OCI-LY7 (cell line): ENCODE data around the gene SUDS3. TPM values are rescaled to one million over a fixed set of nuclear protein-coding genes. Genes with fewer than 3 reads are reported as not detected.

Experiments used
- BruUV-seq: library from RNA; stranded (reverse); fragments of 400-500 nt; replicated peaks from 2 replicates; lab custom pipeline; 2021; lab: Mats Ljungman, UMichigan
- CTCF ChIA-PET: fragments of 300-600 bp; sonication (Branson Sonifier 250); formaldehyde crosslinking; loops from one replicate; lab custom pipeline; 2022; ENCODE audit warnings: antibody characterized with exemption; ENCODE audit not compliant: unreplicated experiment; lab: Charles Lee
- POLR2A ChIA-PET: fragments of 300-600 bp; sonication (Branson Sonifier 250); formaldehyde crosslinking; loops from one replicate; lab custom pipeline; 2022; ENCODE audit warnings: antibody characterized with exemption; lab: Charles Lee
- DNase-seq: peaks from one replicate; pipeline ENCODE4 v3.0.0-alpha.2; 2015; ENCODE audit warnings: low spot score
- H2AFZ ChIP-seq: fragments of 200-600 bp; sonication (generic), shearing (Covaris generic); 2 replicates; pipeline ENCODE4 v1.6.1; 2014; ENCODE audit warnings: mild to moderate bottlenecking, antibody characterized with exemption, low read length, moderate library complexity
- H3K27ac ChIP-seq: fragments of 200-600 bp; sonication (generic); 2 replicates; pipeline ENCODE4 v1.5.1; 2014; ENCODE audit warnings: mixed run types, low read depth, mild to moderate bottlenecking, moderate library complexity, low read length, inconsistent platforms; ENCODE audit not compliant: poor library complexity, severe bottlenecking
- H3K36me3 ChIP-seq: fragments of 200-600 bp; sonication (generic); 2 replicates; pipeline ENCODE4 v1.6.1; 2014; ENCODE audit warnings: mild to moderate bottlenecking, antibody characterized with exemption, low read length, moderate library complexity, mixed read lengths; ENCODE audit not compliant: insufficient read depth
- H3K4me1 ChIP-seq: fragments of 200-600 bp; sonication (generic); 2 replicates; pipeline ENCODE4 v1.5.1; 2014; ENCODE audit warnings: mild to moderate bottlenecking, low read length; ENCODE audit not compliant: insufficient read depth, poor library complexity, severe bottlenecking
- H3K4me2 ChIP-seq: fragments of 200-600 bp; sonication (generic); 2 replicates; pipeline ENCODE4 v1.6.1; 2014; ENCODE audit warnings: mild to moderate bottlenecking, low read length
- H3K4me3 ChIP-seq: fragments of 200-600 bp; sonication (generic); 2 replicates; pipeline ENCODE4 v1.5.1; 2014; ENCODE audit warnings: mild to moderate bottlenecking, low read depth, low read length; ENCODE audit not compliant: poor library complexity, severe bottlenecking
- H3K79me2 ChIP-seq: fragments of 200-600 bp; sonication (generic); 2 replicates; pipeline ENCODE4 v1.6.1; 2016; ENCODE audit warnings: low read depth, mild to moderate bottlenecking, low read length, moderate library complexity, mixed read lengths; ENCODE audit not compliant: insufficient read depth
- H3K9me2 ChIP-seq: fragments of 200-600 bp; sonication (generic); 2 replicates; pipeline ENCODE4 v1.6.1; 2016; ENCODE audit warnings: mild to moderate bottlenecking, low read length, mixed read lengths; ENCODE audit not compliant: insufficient read depth
- H3K9me3 ChIP-seq: fragments of 200-600 bp; sonication (generic); 2 replicates; pipeline ENCODE4 v1.6.1; 2014; ENCODE audit warnings: mild to moderate bottlenecking, mixed run types, low read length, mixed read lengths
- H4K20me1 ChIP-seq: fragments of 200-600 bp; sonication (generic); 2 replicates; pipeline ENCODE4 v1.6.1; 2014; ENCODE audit warnings: mild to moderate bottlenecking, antibody characterized with exemption, low read length, moderate library complexity, mixed read lengths; ENCODE audit not compliant: insufficient read depth
- EZH2phosphoT487 ChIP-seq: fragments of 200-600 bp; sonication (generic); IDR thresholded peaks from 2 replicates; pipeline ENCODE4 v1.6.1; 2018; ENCODE audit warnings: low read depth, borderline replicate concordance, mild to moderate bottlenecking, mixed run types, antibody characterized with exemption, low read length, moderate library complexity, mixed read lengths
- intact Hi-C: fragments of 100-400 bp; cut with micrococcal nuclease; formaldehyde crosslinking; loops from one replicate; pipeline ENCODE4 v1.10.0; 2022; ENCODE audit not compliant: unreplicated experiment
- total RNA-seq, 2 experiments: library from RNA; depleted of rRNA in 1 of 2; stranded (reverse); fragments of >200 nt in 1 of 2; shearing (Covaris generic) in 1 of 2; gene quantifications; 2 replicates each; pipeline ENCODE4 v1.2.3, GENCODE V29; 2014 to 2022
- TF ChIP-seq, protein P1 (sequence below): fragments of 200-600 bp; sonication (generic); conservative IDR thresholded peaks from 2 replicates; pipeline ENCODE4 v1.5.1; 2014; ENCODE audit warnings: mild to moderate bottlenecking, antibody characterized with exemption, low read length, moderate library complexity, mixed read lengths

SUDS3 gene
- total RNA-seq, 2 experiments from 2014 or later = 34.4 to 39.1 TPM

GRCh38 chr12:118377021-118377883 is 897 bp downstream of the SUDS3 start:
- no peak overlapping the region for H2AFZ ChIP-seq
- intact Hi-C loops = no loop called here
- DNase-seq = peak; percentile 53
- no TSS peak for BruUV-seq
- TF ChIP-seq EZH2phosphoT487 = no peak
- TF ChIP-seq, protein P1, sequence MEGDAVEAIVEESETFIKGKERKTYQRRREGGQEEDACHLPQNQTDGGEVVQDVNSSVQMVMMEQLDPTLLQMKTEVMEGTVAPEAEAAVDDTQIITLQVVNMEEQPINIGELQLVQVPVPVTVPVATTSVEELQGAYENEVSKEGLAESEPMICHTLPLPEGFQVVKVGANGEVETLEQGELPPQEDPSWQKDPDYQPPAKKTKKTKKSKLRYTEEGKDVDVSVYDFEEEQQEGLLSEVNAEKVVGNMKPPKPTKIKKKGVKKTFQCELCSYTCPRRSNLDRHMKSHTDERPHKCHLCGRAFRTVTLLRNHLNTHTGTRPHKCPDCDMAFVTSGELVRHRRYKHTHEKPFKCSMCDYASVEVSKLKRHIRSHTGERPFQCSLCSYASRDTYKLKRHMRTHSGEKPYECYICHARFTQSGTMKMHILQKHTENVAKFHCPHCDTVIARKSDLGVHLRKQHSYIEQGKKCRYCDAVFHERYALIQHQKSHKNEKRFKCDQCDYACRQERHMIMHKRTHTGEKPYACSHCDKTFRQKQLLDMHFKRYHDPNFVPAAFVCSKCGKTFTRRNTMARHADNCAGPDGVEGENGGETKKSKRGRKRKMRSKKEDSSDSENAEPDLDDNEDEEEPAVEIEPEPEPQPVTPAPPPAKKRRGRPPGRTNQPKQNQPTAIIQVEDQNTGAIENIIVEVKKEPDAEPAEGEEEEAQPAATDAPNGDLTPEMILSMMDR = no peak
- peak overlapping the region; percentile 57 for H3K27ac ChIP-seq
- ChIA-PET POLR2A (interaction anchor here (0.6 to 2.7 kb wide), 6 partner anchors 19 to 313 kb away, joined by 3 to 21 read pairs (median 4); no protein-coding TSS in a partner anchor), CTCF (interaction anchor here (1.4 to 2.7 kb wide), 2 partner anchors 194 to 201 kb away, joined by 4 to 12 read pairs; no protein-coding TSS in a partner anchor)
- peaks cover 36% of the 10 kb centered on the region for H3K79me2 ChIP-seq
- H3K9me2 ChIP-seq = no peaks in the 10 kb centered on the region
- H4K20me1 ChIP-seq = peaks cover 5% of the 10 kb centered on the region; the same call in 1 of the 2 replicates
- H3K4me2 ChIP-seq = peak overlapping the region; percentile 97
- H3K36me3 ChIP-seq = peaks cover 31% of the 10 kb centered on the region
- peaks cover 23% of the 10 kb centered on the region for H3K4me1 ChIP-seq
- H3K4me3 ChIP-seq = peak overlapping the region; percentile 75
- no peaks in the 10 kb centered on the region for H3K9me3 ChIP-seq

DNA sequence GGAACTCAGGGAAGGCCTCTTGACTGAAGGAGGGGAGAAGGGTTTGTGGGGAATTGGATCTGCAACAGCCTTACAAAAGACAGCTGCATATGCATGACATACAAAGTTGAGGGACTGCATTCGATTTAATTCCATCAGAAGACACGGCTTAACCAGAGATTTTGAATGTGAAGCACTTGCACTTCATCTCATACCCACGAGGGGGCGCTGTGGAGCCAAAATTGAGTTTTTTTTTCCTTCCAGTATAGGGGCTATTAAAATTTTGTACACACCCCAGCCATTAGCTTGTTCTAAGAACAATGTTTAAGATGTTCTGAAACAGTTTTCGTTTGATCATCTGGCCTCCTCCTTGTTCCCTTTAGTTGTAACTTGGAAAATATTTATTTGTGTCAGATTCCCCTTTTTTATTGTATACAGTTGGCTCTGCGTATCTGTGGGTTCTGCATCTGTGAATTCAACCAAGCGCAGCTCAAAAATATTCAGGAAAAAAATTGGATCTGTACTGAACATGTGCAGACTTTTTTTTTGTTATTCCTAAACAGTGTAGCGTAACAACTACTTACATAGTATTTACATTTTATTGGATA is 1.6 kb downstream of the SUDS3 start:
- CTCF ChIA-PET = interaction anchor here (2.7 kb wide), 1 partner anchor 195 kb away, joined by 12 read pairs; no protein-coding TSS in a partner anchor
- Histone ChIP-seq H3K79me2 (peaks cover 36% of the 10 kb centered on the region), H3K36me3 (peaks cover 36% of the 10 kb centered on the region), H2AFZ (no peak overlapping the region), H3K9me2 (no peaks in the 10 kb centered on the region), H3K9me3 (no peaks in the 10 kb centered on the region), H3K4me1 (peaks cover 23% of the 10 kb centered on the region), H4K20me1 (peaks cover 5% of the 10 kb centered on the region; the same call in 1 of the 2 replicates), H3K27ac (peak overlapping the region; percentile 57), H3K4me2 (peak overlapping the region; percentile 97), H3K4me3 (peak overlapping the region; percentile 75)
- BruUV-seq = TSS peak; percentile 9
- DNase-seq = peak; percentile 68
- POLR2A ChIA-PET = interaction anchor here (0.6 to 2.7 kb wide), 6 partner anchors 20 to 788 kb away, joined by 3 to 21 read pairs (median 5); no protein-coding TSS in a partner anchor
- no peak for TF ChIP-seq EZH2phosphoT487
- TF ChIP-seq, protein P1 = peak; percentile 97
- intact Hi-C loops = no loop called here
